SK-N-SH (cell line): ENCODE results near the gene CD300A. TPM values are rescaled to one million over a fixed set of nuclear protein-coding genes. Genes with fewer than 3 reads are reported as not detected.

Experiments used
- CTCF ChIA-PET: fragments of 300-600, 350-600 bp; formaldehyde crosslinking; extraction: SDS; loops from one replicate; lab custom pipeline; 2021; lab: Yijun Ruan, JAX
- POLR2A ChIA-PET: fragments of 350-600 bp; sonication (Branson Sonifier 250); formaldehyde crosslinking; extraction: SDS; loops from one replicate; lab custom pipeline; 2020; ENCODE audit warnings: antibody characterized with exemption, inconsistent platforms; lab: Yijun Ruan, JAX
- DNase-seq: peaks from one replicate; pipeline ENCODE4 v3.0.0; 2012
- H2AFZ ChIP-seq: fragments of 200-600 bp; sonication (generic); 2 replicates; pipeline ENCODE4 v1.8.1; 2016; ENCODE audit warnings: antibody characterized with exemption, mild to moderate bottlenecking, low read depth
- H3F3A ChIP-seq: fragments of 200-600 bp; sonication (generic); replicated peaks from 2 replicates; pipeline ENCODE3; 2016; ENCODE audit warnings: antibody characterized with exemption, mild to moderate bottlenecking; ENCODE audit not compliant: insufficient read depth
- H3K27ac ChIP-seq, 2 experiments: fragments of 200-500 bp in 1 of 2; fragments of 200-600 bp in 1 of 2; sonication (Bioruptor generic) in 1 of 2; sonication (generic), shearing (Covaris generic) in 1 of 2; 2 replicates each; pipeline versions ENCODE4 v1.5.1 to v1.6.1; 2014 to 2016; ENCODE audit warnings: low read depth in 2 of 2, inconsistent platforms in 1 of 2, low read length in 1 of 2, mild to moderate bottlenecking in 1 of 2, mixed read lengths in 1 of 2
- H3K27me3 ChIP-seq: fragments of 200-600 bp; sonication (generic), shearing (Covaris generic); 2 replicates; pipeline ENCODE4 v1.6.1; 2016; ENCODE audit warnings: mixed run types; ENCODE audit not compliant: insufficient read depth
- H3K36me3 ChIP-seq, 2 experiments: fragments of 200-500 bp in 1 of 2; fragments of 200-600 bp in 1 of 2; sonication (Bioruptor generic) in 1 of 2; sonication (generic) in 1 of 2; replicated peaks in 1 of 2; 2 replicates each; pipeline versions ENCODE3 to v1.5.1; 2014 to 2016; ENCODE audit warnings: low read length in 1 of 2, mild to moderate bottlenecking in 1 of 2; ENCODE audit not compliant: insufficient read depth in 2 of 2, control insufficient read depth in 1 of 2
- H3K4me1 ChIP-seq, 2 experiments: fragments of 200-500 bp in 1 of 2; fragments of 200-600 bp in 1 of 2; sonication (Bioruptor generic) in 1 of 2; sonication (generic), shearing (Covaris generic) in 1 of 2; 2 replicates each; pipeline versions ENCODE4 v1.5.1 to v1.6.1; 2014 to 2016; ENCODE audit warnings: low read depth in 1 of 2, low read length in 1 of 2, mixed run types in 1 of 2; ENCODE audit not compliant: insufficient read depth in 2 of 2, control insufficient read depth in 1 of 2
- H3K4me2 ChIP-seq: fragments of 200-600 bp; sonication (generic), shearing (Covaris generic); 2 replicates; pipeline ENCODE4 v1.6.1; 2017; ENCODE audit warnings: mixed run types
- H3K4me3 ChIP-seq, 2 experiments: fragments of 200-500 bp in 1 of 2; fragments of 200-600 bp in 1 of 2; sonication (Bioruptor generic) in 1 of 2; sonication (generic), shearing (Covaris generic) in 1 of 2; 2 replicates each; pipeline versions ENCODE4 v1.5.1 to v1.8.1; 2014 to 2016; ENCODE audit warnings: low read depth in 2 of 2, inconsistent platforms in 1 of 2, low read length in 1 of 2, mild to moderate bottlenecking in 1 of 2, mixed read lengths in 1 of 2, moderate library complexity in 1 of 2
- H3K79me2 ChIP-seq: fragments of 200-600 bp; sonication (generic); 2 replicates; pipeline ENCODE4 v1.8.1; 2017; ENCODE audit warnings: mild to moderate bottlenecking; ENCODE audit not compliant: insufficient read depth
- H3K9ac ChIP-seq: fragments of 200-600 bp; sonication (generic); 2 replicates; pipeline ENCODE4 v1.6.1; 2017; ENCODE audit warnings: mixed run types
- H3K9me2 ChIP-seq: fragments of 200-600 bp; sonication (generic); 2 replicates; pipeline ENCODE4 v1.6.1; 2017; ENCODE audit warnings: mixed run types
- H3K9me3 ChIP-seq: fragments of 200-600 bp; sonication (generic); 2 replicates; pipeline ENCODE4 v1.6.1; 2017; ENCODE audit warnings: mixed run types, mild to moderate bottlenecking, moderate library complexity
- H4K20me1 ChIP-seq: fragments of 200-600 bp; sonication (generic); 2 replicates; pipeline ENCODE4 v1.6.1; 2017; ENCODE audit warnings: mild to moderate bottlenecking, mixed run types; ENCODE audit not compliant: insufficient read depth
- CHD2 ChIP-seq: fragments of 150-350 bp; IDR thresholded peaks from 2 replicates; pipeline ENCODE4 v1.6.1; 2018; ENCODE audit warnings: low read length; ENCODE audit not compliant: partially characterized antibody
- CTCF ChIP-seq: fragments of 200-600 bp; sonication (generic); IDR thresholded peaks from 2 replicates; pipeline ENCODE4 v1.6.1; 2017; ENCODE audit warnings: antibody characterized with exemption, mild to moderate bottlenecking, moderate library complexity
- EZH2phosphoT487 ChIP-seq: fragments of 200-600 bp; sonication (generic); IDR thresholded peaks from 2 replicates; pipeline ENCODE4 v1.6.1; 2017; ENCODE audit warnings: low read depth, mixed run types, mild to moderate bottlenecking, antibody characterized with exemption, moderate library complexity, borderline replicate concordance
- FOXJ3 ChIP-seq: sonication (generic); formaldehyde crosslinking; IDR thresholded peaks from 2 replicates; pipeline ENCODE4 v1.5.1; 2020; ENCODE audit warnings: mild to moderate bottlenecking, missing genetic modification reagents
- GABPA ChIP-seq: IDR thresholded peaks from 2 replicates; pipeline ENCODE4 v1.4.0; 2012; ENCODE audit warnings: low read depth, mild to moderate bottlenecking
- IRF3 ChIP-seq: fragments of 150-350 bp; IDR thresholded peaks from 2 replicates; pipeline ENCODE4 v1.6.1; 2016; ENCODE audit warnings: mild to moderate bottlenecking, low read depth, low read length
- MEF2A ChIP-seq: IDR thresholded peaks from 2 replicates; pipeline ENCODE4 v1.4.0; 2012; ENCODE audit warnings: low read depth, borderline replicate concordance
- MXI1 ChIP-seq: IDR thresholded peaks from 2 replicates; pipeline ENCODE4 v1.6.1; 2012; ENCODE audit warnings: mild to moderate bottlenecking, low read depth, low read length, improper control_type of control experiment
- NFIC ChIP-seq: IDR thresholded peaks from 2 replicates; pipeline ENCODE4 v1.4.0; 2012; ENCODE audit warnings: borderline replicate concordance
- RCOR1 ChIP-seq: fragments of 150-350 bp; IDR thresholded peaks from 2 replicates; pipeline ENCODE4 v1.6.1; 2017; ENCODE audit warnings: antibody characterized with exemption, low read length
- RXRA ChIP-seq: IDR thresholded peaks from 2 replicates; pipeline ENCODE4 v1.4.0; 2012; ENCODE audit warnings: low read depth, mild to moderate bottlenecking, borderline replicate concordance
- SMC3 ChIP-seq: IDR thresholded peaks from 2 replicates; pipeline ENCODE4 v1.6.1; 2012; ENCODE audit warnings: low read depth, low read length, improper control_type of control experiment
- TCF12 ChIP-seq: IDR thresholded peaks from 2 replicates; pipeline ENCODE4 v1.4.0; 2012
- YY1 ChIP-seq: IDR thresholded peaks from 2 replicates; pipeline ENCODE4 v1.4.0; 2012; ENCODE audit warnings: low read depth, mild to moderate bottlenecking
- WGBS: methylation state at CpG from one replicate; pipeline ENCODE4 v1.1.6; 2017; ENCODE audit warnings: low lambda C conversion rate; 5-methylcytosine and 5-hydroxymethylcytosine counted together
- polyA plus RNA-seq, 3 experiments: library from polyadenylated mRNA; depleted of rRNA; stranded (reverse); fragments of >200 nt; gene quantifications; 2 replicates each; pipeline ENCODE4 v1.2.3, GENCODE V29; 2012
- TF ChIP-seq, protein P1 (sequence below): IDR thresholded peaks from 2 replicates; pipeline ENCODE4 v1.4.0; 2012; ENCODE audit warnings: low read depth

CD300A gene
- polyA plus RNA-seq, 1 of the 3 experiments (the other 2 are of a cell fraction) = not detected

DNA sequence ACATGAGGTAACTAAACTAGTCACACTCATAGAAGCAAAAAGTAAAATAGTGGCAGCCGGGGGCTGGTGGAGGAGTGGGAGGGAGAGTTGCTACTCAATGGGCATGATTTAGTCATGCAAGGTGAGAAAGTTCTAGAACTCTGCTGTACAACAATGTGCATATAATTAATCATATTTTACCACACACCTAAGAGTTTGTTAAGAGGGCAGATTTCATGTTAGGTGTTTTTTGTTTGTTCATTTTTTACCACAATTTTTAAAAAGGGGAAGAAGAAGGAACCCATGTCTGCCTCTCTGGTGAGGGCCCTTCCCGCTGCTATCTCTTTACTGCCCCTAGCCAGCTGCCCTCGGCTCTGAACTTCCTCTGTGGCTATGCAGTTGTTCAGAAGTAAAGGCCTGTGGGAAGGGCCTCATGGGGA lies 53.6 kb downstream of the CD300A start:
- Histone ChIP-seq H3K4me3 (no peak overlapping the region), H3K9ac (no peak overlapping the region), H3K9me2 (no peaks in the 10 kb centered on the region), H3K36me3 (no peaks in the 10 kb centered on the region), H3K4me1 (no peaks in the 10 kb centered on the region), H3K27me3 (no peaks in the 10 kb centered on the region), H3K4me2 (no peak overlapping the region), H2AFZ (no peak overlapping the region), H3K27ac (no peak overlapping the region), H3K79me2 (no peaks in the 10 kb centered on the region), H3F3A (no peaks in the 10 kb centered on the region), H3K9me3 (no peaks in the 10 kb centered on the region), H4K20me1 (no peaks in the 10 kb centered on the region)
- DNase-seq = no peak
- 12% methylated on average over 3 of the region's 3 CpGs for WGBS
- CTCF ChIA-PET = no interaction called here
- POLR2A ChIA-PET = no interaction called here
- TF ChIP-seq YY1 = no peak
- no peak for TF ChIP-seq FOXJ3 (CRISPR knock-in tag)
- no peak for TF ChIP-seq RXRA
- no peak for TF ChIP-seq CTCF
- TF ChIP-seq EZH2phosphoT487 = no peak
- TF ChIP-seq, protein P1, sequence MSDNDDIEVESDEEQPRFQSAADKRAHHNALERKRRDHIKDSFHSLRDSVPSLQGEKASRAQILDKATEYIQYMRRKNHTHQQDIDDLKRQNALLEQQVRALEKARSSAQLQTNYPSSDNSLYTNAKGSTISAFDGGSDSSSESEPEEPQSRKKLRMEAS = no peak
- TF ChIP-seq MXI1 = no peak
- TF ChIP-seq NFIC = no peak
- no peak for TF ChIP-seq SMC3
- no peak for TF ChIP-seq IRF3

DNA sequence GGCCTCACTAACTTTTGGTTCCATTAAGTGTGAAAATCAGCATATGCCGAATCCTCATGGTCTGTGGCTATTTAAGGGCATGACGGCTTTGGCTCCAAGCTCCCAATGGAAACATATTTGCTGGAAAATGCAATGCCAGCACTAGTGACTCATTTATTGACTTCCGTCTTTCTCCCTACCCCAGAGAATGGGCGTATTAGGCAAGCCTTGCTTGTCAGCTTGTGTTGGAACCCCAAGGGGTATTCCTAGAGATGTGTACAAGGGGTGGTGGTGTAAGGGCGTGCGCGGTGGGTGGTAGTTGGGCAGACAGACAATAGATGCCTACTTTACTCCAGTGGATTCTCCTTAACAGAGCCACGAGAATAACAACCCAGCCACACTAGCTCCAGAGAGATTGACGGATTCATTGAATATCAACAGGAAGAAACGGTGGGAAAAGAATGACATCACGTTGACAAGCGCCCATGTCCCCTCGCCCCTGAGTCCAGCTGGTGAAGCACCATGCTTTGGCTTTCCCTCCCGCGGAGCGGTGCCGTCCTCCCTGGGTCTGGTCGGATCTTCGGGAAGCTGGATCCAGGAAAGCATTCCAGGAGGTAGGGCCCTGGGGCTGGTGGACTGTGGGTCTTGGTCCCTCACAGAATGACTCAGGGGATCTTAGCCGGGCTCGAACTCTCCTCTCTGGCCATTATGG lies 54.5 kb downstream of the CD300A start:
- DNase-seq = no peak
- Histone ChIP-seq H3K4me2 (no peak overlapping the region), H3K27ac (no peak overlapping the region), H3K9ac (no peak overlapping the region), H3K4me3 (no peak overlapping the region), H3K36me3 (no peaks in the 10 kb centered on the region), H3K27me3 (no peaks in the 10 kb centered on the region), H4K20me1 (no peaks in the 10 kb centered on the region), H2AFZ (no peak overlapping the region), H3K9me3 (no peaks in the 10 kb centered on the region), H3K9me2 (no peaks in the 10 kb centered on the region), H3F3A (no peaks in the 10 kb centered on the region), H3K4me1 (no peaks in the 10 kb centered on the region), H3K79me2 (no peaks in the 10 kb centered on the region)
- 39% methylated on average over 21 of the region's 21 CpGs for WGBS
- TF ChIP-seq TCF12 (no peak), RXRA (no peak), MEF2A (no peak), NFIC (no peak), CHD2 (no peak), CTCF (no peak), GABPA (no peak), RCOR1 (no peak)
- ChIA-PET CTCF (interaction anchor here (1.3 kb wide), 1 partner anchor 220 kb away, joined by 4 read pairs; no protein-coding TSS in a partner anchor), POLR2A (no interaction called here)
